GM21515 (cell line): ENCODE measurements around the gene PSMB1.
"Not testable (repeated sequence)": the region's sequence is repeated elsewhere in the genome, so short reads cannot be mapped to it uniquely, and the experiment has no call there.

Experiments used
- ATAC-seq: cut with Tn5 transposase; IDR thresholded peaks from one replicate; pipeline ENCODE4 v1.9.1; 2021; ENCODE audit not compliant: unreplicated experiment

PSMB1 gene

DNA sequence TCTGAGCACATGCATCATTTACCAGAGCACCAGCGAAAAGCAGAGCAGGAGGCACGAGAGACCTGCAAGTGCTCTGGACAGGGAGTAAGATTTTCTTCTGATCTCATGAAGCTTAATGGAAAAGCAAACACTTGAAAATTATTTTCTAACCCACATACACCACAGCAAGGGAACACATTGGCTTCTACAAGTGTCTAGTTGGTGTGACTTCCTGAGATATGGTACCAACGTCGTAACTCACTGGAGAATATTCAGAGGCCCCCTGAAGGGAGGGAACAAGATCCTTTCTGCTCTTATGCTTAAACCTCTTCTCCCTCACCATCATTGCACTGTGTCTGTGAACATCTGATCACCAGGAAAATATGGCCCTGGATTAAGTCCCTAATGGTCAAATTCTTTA is 48.6 kb downstream of the PSMB1 start:
- ATAC-seq, result no peak

DNA sequence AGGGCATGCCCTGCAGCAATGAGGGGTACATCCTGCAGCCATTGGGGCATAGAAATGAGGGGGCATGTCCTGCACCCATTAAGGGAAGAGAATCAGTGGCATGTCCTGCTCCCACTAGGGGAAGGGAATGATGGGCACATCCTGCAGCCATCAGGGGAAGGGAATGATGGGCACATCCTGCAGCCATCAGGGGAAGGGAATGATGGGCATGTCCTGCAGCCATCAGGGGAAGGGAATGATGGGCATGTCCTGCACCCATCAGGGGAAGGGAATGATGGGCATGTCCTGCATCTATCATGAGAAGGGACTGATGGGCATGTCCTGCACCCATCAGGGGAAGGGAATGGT is 49.7 kb downstream of the PSMB1 start:
- ATAC-seq, result no peak

DNA sequence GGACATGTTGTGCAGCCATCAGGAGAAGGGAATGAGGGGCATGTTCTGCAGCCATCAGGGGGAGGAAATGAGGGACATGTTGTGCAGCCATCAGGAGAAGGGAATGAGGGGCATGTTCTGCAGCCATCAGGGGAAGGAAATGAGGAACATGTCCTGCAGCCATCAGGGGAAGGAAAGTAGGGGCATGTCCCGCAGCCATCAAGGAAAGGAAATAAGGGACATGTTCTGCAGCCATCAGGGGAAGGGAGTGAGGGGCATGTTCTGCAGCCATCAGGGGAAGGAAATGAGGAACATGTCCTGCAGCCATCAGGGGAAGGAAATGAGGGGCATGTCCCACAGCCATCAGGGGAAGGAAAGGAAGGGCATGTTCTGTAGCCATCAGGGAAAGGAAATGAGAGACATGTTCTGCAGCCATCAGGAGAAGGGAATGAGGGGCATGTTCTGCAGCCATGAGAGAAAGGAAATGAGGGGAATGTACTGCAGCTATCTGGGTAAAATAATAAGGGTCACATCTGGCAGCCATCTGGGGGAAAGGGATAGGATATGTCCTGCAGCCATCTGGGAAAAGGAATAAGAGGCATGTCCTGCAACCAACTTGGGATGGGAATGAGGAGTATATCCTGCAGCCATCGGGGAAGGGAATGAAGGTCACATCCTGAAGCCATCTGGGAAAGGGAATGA is 50.2 kb downstream of the PSMB1 start:
- not testable (repeated sequence) for ATAC-seq

DNA sequence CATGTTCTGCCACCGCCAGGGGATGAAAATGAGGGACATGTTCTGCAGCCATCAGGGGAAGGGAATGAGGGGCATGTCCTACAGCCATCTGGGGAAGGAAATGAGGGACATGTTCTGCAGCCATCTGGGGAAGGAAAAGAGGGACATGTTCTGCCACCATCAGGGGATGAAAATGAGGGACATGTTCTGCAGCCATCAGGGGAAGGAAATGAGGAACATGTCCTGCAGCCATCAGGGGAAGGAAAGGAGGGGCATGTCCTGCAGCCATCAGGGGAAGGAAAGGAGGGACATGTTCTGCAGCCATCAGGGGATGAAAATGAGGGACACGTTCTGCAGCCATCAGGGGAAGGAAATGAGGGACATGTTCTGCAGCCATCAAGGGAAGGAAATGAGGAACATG is 50.8 kb downstream of the PSMB1 start:
- not testable (repeated sequence) for ATAC-seq

DNA sequence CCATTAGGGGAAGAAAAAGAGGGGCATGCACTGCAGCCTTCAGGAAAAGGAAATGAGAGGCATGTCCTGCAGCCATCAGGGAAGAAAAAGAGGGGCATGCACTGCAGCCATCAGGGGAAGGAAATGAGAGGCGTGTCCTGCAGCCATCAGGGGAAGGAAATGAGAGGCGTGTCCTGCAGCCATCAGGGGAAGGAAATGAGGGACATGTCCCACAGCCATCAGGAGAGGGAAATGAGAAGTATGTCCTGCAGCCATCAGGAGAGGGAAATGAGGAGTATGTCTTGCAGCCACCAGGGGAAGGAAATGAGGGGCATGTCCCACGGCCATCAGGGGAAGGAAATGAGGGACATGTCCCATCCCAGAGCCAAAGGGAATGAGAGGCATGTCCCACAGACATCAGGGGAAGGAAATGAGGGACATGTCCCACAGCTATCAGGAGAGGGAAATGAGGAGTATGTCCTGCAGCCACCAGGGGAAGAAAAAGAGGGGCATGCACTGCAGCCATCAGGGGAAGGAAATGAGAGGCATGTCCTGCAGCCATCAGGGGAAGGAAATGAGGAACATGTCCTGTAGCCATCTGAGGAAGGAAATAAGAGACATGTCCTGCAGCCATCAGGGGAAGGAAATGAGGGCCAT is 52.0 kb downstream of the PSMB1 start:
- ATAC-seq, result no peak

DNA sequence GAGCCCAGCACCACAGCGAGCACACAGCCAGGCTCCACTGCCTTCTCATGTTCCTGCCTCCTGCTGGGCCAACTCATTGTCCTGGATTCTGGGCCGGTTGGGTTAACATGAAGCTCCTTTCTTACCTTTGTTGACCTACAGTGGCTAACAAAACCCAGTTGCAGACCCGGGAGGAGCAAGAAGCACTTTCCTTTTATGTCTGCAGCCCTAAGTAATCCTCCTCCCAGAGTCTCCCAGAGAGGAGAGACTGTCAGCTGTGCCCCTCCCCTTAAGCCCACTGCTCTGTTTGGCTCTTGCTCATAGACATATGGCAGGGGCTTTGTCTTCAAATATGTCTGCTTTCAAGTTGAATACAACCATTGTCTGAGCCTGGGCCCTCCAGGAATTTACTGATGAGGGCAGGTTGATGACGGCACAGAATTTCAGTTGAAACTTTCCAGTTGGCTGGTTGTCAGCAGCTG is 55.2 kb downstream of the PSMB1 start:
- ATAC-seq, result no peak

DNA sequence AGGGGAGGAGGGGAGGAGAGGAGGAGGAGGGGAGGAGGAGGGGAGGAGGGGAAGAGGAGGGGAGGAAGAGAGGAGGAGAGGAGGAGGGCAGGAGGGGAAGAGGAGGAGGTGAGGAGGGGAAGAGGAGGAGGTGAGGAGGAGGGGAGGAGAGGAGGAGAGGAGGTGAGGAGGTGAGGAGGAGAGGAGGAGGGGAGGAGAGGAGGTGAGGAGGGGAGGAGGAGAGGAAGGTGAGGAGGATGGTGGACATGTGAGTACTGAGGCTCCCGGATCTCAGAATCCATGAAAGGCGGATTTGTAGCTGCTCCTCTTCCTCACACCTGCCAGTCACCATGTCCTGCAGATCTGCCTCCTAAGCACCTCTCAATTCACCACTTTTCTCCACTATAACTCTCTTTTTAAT is 59.8 kb downstream of the PSMB1 start:
- no peak for ATAC-seq

DNA sequence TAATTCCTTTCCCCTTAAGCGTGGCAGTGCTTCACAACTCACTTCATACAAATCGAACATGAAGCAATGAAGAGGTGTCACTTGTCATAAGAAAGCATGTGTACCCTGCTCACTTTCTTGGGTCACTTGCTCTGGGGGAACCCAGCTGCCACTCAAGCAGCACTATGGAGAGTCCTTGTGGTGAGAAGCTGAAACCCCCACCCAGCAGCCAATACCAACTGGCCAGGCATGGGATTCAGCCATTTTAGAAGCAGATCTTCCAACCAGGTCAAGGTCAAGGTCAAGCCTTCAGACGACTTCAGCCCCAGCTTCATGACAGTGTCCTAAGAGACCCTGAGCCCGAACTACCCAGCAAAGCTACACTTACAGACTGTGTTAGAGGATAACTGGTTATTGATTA is 62.8 kb downstream of the PSMB1 start:
- no peak for ATAC-seq

DNA sequence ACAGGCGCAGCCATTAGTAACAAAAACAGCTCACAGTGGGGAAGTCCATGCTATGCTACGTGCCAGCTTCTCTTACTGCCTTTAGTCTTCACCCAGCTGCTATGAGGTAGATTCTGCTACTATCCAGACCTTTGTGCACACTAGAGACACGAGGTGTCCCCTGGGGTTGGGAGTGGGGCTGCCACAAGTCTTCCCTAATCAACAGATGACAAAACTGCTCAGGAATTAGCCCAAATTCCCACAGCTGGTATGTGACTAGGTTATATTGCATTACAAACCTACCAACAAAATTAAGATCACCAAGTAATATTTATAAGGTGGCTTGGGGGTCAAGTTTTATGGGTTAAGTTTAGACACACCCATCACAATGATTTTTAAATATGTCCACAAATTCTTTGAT is 63.3 kb downstream of the PSMB1 start:
- ATAC-seq, result no peak

DNA sequence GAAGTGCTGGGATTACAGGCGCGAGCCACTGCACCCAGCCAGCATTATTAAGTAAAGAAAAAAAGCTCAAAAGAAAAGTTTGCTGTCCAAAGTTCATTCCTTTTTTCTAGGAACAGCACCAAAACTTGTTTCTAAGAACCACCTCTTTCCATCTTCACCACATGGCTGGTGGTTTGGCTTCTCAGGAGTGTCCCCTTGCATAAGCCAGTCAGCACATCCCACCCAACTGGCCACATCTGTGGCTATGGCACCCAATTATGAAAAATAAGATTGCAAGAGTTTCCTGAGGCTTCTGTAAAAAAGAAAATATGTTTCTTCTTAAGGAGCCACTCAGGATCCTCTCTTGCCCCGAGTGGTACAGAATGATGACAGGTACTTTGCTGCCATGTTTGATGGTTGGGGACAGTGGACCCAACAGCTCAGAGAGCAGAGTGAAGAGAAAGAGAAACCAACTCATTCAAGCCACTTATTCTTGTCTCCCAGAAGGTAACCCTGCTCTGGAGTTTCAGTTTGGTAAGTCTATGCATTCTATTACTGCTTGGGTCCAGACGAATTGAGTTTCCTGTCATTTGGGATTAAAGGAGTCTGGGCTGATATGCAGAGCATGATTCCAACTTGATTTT is 65.3 kb downstream of the PSMB1 start:
- no peak for ATAC-seq

DNA sequence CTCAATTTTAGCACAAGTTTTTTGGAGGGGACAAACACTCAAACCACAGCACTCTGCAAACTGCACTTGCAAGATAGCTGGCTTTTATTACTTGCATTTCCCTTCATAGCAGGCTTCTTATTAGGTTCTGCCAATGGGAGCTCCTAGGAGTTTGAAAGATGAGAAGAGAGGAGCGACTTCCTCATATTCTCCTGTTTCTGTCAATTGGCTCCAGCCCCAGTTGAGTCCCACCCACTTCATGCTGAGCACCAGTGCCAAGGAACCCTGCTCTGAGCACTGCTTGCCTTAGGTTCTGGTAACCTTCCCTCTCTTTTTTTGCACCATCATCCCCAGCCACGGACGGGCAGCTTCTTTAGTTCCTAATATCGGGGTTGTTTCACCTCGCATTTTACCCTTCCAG is 67.9 kb downstream of the PSMB1 start:
- no peak for ATAC-seq
